IPS-18a (cell line): Measurements from ENCODE around the gene TRABD2A.

Source experiments
- H3K27ac ChIP-seq: one replicate; pipeline ENCODE4 v1.5.1; 2013; ENCODE audit warnings: low read length
- H3K27me3 ChIP-seq: one replicate; pipeline ENCODE4 v1.6.1; 2013; ENCODE audit warnings: mild to moderate bottlenecking, low read length; ENCODE audit not compliant: control insufficient read depth, insufficient read depth
- H3K36me3 ChIP-seq: one replicate; pipeline ENCODE4 v1.6.1; 2013; ENCODE audit warnings: low read depth, low read length; ENCODE audit not compliant: control insufficient read depth
- H3K4me1 ChIP-seq: one replicate; pipeline ENCODE4 v1.6.1; 2013; ENCODE audit warnings: low read depth, low read length; ENCODE audit not compliant: control insufficient read depth
- H3K4me3 ChIP-seq: one replicate; pipeline ENCODE4 v1.5.1; 2013; ENCODE audit warnings: low read length
- H3K9ac ChIP-seq: one replicate; pipeline ENCODE4 v1.6.1; 2013; ENCODE audit warnings: mild to moderate bottlenecking, low read length, moderate library complexity
- H3K9me3 ChIP-seq: one replicate; pipeline ENCODE4 v1.6.1; 2013; ENCODE audit warnings: low read depth, low read length; ENCODE audit not compliant: control insufficient read depth

TRABD2A gene

DNA sequence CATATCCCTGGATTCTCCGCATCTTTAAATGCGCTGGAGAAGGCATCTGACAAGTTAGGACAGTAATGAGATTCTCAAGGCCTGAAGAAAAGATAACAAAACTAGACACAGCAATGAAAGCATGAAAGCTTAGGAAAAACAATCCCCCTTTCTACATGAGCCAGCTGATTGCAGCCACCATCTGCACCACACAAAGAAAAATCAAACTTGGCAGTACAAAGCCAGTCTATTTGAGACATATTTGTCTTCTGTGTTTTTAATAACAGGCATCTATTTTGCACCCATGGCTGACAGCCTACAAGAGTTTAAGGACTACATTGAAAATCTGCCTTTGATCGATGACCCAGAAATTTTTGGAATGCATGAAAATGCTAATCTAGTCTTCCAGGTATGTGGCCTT lies 83.6 kb downstream of the TRABD2A start:
- H3K9me3 ChIP-seq = no peaks in the 10 kb centered on the region
- no peak overlapping the region for H3K9ac ChIP-seq
- no peaks in the 10 kb centered on the region for H3K36me3 ChIP-seq
- H3K4me1 ChIP-seq = peaks cover 14% of the 10 kb centered on the region
- H3K4me3 ChIP-seq = no peak overlapping the region
- no peak overlapping the region for H3K27ac ChIP-seq
- no peaks in the 10 kb centered on the region for H3K27me3 ChIP-seq

DNA sequence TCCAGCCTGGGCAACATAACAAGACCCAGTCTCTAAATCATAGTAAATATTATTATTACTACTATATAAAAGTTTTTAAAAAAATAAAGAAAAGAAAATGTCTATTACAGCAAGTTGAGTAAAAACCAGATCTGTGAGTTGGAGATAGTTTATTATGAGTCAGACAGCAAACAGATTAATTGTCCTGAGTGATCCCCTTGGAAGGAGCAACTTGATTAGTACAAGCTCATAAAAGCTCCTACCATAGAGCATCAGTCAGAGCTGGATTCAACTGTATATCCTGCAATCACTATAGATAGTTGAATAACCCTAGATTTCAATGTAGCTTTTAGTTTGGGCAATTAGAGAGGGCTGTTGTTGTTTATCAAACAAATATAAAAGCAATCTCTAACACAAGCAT lies 84.1 kb downstream of the TRABD2A start:
- H3K4me3 ChIP-seq = no peak overlapping the region
- H3K9me3 ChIP-seq = no peaks in the 10 kb centered on the region
- no peaks in the 10 kb centered on the region for H3K27me3 ChIP-seq
- H3K27ac ChIP-seq = no peak overlapping the region
- peaks cover 14% of the 10 kb centered on the region for H3K4me1 ChIP-seq
- no peak overlapping the region for H3K9ac ChIP-seq
- no peaks in the 10 kb centered on the region for H3K36me3 ChIP-seq

DNA sequence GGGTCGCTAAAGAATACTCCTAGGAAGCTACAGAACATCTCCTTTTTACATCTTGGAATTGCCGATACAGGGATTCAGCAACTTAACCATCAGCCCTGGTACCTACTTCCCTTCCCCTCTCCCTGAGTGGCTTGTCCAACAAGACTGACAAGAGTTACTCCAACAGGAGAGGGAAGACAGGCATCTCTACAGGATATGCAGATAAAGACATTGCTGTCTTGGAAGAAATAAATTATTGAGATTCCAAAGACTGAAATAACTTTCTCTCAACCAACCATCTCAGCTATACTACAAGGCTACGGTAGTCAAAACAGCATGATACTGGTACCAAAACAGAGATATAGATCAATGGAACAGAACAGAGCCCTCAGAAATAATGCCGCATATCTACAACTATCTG lies 87.2 kb downstream of the TRABD2A start:
- Histone ChIP-seq H3K36me3 (no peaks in the 10 kb centered on the region), H3K9me3 (no peaks in the 10 kb centered on the region), H3K27ac (no peak overlapping the region)

DNA sequence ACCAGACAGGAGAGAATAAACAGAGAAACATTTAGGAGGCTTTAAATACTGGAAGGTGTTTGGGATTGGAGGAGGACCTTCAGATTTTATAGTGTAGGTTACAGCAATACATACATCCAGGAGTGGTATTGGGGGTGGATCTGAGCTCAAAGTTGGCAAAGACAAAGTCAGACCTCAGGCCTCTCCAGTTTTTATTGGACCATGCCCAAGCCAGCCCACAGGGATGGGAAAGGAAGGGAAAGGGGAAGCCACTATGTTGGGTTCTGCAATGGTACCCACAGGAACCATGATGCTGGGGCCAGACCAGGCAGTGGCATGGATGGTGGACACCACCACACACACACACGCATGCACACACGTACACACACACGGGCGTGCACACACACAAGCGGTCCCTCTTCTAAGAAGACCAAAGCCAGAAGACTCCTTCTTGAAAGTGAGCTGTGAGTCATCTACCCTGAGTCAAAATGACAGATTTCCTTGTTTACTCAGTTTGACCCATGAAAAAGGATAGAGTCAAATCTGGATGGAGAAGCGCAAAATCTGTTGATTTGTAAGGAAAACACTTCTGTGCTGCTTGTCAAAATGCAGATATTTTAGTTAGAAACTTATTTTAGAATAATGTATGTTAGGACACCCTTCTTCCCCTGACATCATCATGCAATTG lies 87.9 kb downstream of the TRABD2A start:
- Histone ChIP-seq H3K9me3 (no peaks in the 10 kb centered on the region), H3K9ac (no peak overlapping the region), H3K27ac (no peak overlapping the region), H3K4me3 (no peak overlapping the region), H3K4me1 (no peaks in the 10 kb centered on the region), H3K36me3 (no peaks in the 10 kb centered on the region), H3K27me3 (no peaks in the 10 kb centered on the region)

More for the DNA sequence above, 87.2 kb downstream of the TRABD2A start:
- Histone ChIP-seq H3K9ac (no peak overlapping the region), H3K4me1 (no peaks in the 10 kb centered on the region), H3K4me3 (no peak overlapping the region), H3K27me3 (no peaks in the 10 kb centered on the region)

DNA sequence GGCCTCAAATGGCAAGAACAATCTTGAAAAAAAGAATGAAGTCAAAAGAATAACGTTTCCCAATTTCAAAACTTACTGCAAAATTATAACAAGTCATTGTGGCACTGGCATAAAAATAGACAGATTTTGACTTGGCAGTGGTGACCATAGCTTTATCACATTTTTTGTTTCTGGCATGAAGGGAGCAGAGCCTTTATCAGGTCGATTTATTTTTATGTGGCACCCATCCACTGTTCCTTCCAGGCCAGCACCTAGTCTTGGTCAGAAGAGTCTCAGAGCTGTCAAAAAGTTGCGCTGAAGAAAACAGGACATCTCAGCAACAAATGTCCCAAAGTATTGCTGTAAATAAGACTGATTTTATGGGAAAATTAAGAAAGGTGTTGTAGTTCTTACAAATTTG lies 92.4 kb downstream of the TRABD2A start:
- Histone ChIP-seq H3K4me3 (no peak overlapping the region), H3K4me1 (peaks cover 5% of the 10 kb centered on the region), H3K36me3 (no peaks in the 10 kb centered on the region), H3K27me3 (no peaks in the 10 kb centered on the region), H3K27ac (no peak overlapping the region), H3K9me3 (no peaks in the 10 kb centered on the region), H3K9ac (no peak overlapping the region)

DNA sequence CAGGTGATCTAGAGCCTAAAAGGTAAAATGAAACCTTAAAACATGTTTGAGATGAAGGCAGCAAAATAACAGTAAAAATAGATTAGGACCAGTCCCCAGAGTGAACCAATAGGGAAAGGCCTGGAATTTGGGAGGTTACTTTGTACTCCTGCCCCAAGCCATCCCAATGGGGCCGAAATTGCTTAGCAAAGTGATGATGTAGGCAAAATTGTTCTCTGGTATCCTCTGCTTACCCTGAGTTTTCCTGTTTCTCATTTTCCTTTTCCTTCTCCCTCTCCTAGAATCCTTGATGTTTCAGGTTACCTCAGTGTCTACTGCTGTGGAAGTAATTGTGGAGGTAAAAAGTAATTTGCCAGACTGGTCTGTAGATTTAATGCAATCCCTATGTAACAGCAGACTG lies 92.9 kb downstream of the TRABD2A start:
- H3K9ac ChIP-seq = no peak overlapping the region

DNA sequence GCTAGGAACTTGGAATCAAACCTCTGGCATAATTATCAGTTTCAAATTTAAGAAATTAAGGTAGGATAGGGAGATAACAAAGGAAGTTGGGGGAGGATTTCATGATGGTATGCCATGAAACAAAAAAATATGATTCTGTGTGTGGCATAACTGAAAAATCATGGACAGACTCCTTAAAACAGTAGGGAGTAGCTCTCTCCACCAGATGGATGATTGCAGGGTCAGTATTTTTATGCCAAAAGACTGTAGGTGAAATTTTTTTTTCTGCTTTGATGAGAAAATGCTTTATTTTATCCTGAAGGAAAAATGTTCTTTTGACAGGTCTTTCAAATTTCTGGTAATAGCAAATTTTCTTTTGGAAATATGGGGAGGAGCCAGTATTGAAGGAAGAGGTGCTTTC lies 94.3 kb downstream of the TRABD2A start:
- Histone ChIP-seq H3K36me3 (no peaks in the 10 kb centered on the region), H3K27me3 (no peaks in the 10 kb centered on the region), H3K4me1 (peaks cover 9% of the 10 kb centered on the region), H3K9me3 (no peaks in the 10 kb centered on the region), H3K9ac (no peak overlapping the region), H3K4me3 (no peak overlapping the region), H3K27ac (no peak overlapping the region)

More for the DNA sequence above, 92.9 kb downstream of the TRABD2A start:
- H3K4me3 ChIP-seq = no peak overlapping the region
- no peaks in the 10 kb centered on the region for H3K27me3 ChIP-seq
- no peak overlapping the region for H3K27ac ChIP-seq
- peaks cover 5% of the 10 kb centered on the region for H3K4me1 ChIP-seq
- H3K9me3 ChIP-seq = no peaks in the 10 kb centered on the region
- H3K36me3 ChIP-seq = no peaks in the 10 kb centered on the region

DNA sequence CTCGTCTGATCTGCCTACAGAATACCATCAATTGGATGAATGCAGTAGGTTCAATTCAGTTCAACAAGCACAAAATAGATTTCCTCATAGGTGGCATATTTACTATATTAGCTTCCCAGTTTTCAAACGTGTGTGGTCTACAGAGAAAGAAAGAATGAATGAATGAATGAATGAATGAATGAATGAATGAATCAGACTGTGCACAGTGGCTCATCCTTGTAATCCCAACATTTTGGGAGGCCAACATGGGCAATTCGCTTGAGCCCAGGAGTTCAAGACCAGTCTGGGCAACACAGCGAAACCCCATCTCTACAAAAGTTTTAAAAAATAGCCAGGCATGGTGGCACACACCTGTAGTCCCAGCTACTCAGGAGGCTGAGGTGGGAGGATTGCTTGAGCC lies 94.9 kb downstream of the TRABD2A start:
- no peaks in the 10 kb centered on the region for H3K9me3 ChIP-seq
- H3K27me3 ChIP-seq = no peaks in the 10 kb centered on the region
- H3K4me1 ChIP-seq = peaks cover 9% of the 10 kb centered on the region
- no peak overlapping the region for H3K9ac ChIP-seq
- H3K27ac ChIP-seq = no peak overlapping the region
- H3K4me3 ChIP-seq = no peak overlapping the region
- H3K36me3 ChIP-seq = no peaks in the 10 kb centered on the region

DNA sequence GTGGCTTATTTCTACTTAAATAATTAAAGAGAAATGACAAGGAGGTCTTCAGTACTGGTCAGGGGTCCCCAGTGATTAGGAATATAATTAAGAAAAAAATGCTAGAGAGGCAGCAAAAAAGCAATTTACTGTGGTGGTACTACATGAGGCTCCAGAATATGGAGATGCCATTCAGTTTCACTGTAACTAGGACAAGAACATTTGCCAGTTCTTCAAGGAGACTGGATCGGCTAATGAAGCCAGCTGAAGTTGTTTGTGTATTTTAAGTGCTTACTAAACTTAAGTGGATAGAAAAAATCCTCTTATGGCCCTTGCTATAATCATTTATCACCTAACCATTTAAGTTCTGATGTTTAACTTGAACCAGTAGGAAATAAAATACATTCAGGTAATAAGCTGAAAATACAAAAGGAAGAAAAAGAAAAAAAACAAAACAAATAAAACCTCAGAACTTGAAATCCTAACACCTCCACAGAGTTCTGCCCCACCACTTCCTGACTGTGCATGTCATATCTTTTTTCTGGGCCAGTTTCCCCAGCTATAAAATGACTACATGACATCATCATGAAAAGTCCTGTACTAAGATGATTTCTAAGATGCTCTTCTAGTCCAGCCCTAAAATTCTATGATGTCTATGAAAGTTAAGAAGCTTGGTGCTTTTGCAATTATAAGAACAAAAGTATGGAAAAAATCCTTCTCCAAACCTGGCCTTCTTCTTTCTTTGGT lies 98.0 kb downstream of the TRABD2A start:
- Histone ChIP-seq H3K27ac (no peak overlapping the region), H3K4me3 (no peak overlapping the region), H3K9ac (no peak overlapping the region), H3K36me3 (no peaks in the 10 kb centered on the region), H3K27me3 (no peaks in the 10 kb centered on the region), H3K4me1 (peaks cover 9% of the 10 kb centered on the region), H3K9me3 (no peaks in the 10 kb centered on the region)

DNA sequence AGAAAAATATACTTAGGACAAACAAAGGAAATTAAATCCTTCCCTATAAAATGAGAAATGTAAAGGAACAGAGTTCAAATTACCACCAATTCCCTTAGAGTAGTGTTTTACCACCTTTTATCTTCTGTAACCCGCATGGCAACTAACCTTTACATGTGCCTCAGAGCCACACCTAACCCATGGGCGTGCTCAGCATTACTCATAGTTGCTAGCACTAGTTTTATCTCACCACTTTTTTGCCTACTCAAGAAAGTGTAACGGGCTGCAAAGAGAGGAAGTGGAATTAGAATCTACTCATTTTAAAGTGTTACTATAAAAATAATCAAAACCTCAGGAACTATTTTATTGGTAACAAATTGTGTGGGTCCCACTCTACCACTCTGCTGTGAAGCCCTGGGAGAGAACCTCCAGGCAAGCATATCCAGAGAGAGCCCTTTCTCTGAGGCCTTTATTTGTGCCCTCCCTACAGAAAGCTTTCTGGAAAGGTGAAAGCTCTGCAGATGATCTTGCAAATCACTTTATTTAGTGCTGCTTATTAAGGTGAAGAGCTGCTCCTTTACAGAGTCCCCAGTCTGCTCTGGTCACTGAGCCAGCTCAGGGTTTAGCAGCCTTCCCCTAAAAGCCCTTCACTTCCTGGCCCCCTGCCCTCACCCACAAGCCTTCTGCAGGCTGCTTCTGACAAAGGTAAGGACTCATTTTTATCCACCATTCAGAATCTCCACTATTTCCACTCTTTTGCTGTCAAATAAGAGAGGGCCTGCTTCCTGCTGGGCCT lies 98.8 kb downstream of the TRABD2A start:
- no peak overlapping the region for H3K9ac ChIP-seq
- peaks cover 9% of the 10 kb centered on the region for H3K4me1 ChIP-seq
- H3K4me3 ChIP-seq = no peak overlapping the region
- no peaks in the 10 kb centered on the region for H3K9me3 ChIP-seq
- no peak overlapping the region for H3K27ac ChIP-seq
- H3K36me3 ChIP-seq = no peaks in the 10 kb centered on the region
- H3K27me3 ChIP-seq = no peaks in the 10 kb centered on the region

DNA sequence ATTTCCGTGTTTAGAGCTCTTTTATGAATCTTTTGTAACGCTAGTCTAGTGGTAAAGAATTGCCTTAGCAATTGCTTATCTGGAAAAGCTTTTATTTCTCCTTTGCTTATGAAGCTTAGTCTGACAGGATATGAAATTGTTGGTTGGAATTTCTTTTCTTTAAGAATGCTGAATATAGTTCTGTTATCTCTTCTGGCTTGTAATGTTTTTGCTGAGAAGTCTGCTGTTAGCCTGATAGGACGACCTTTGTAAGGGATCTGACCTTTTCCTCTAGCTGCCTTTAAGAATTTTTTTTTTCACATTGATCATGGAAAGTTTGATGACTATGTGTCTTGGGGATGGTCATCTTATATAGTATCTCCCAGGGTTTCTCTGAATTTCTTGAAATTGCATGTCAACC lies 101.1 kb downstream of the TRABD2A start:
- Histone ChIP-seq H3K27me3 (no peaks in the 10 kb centered on the region), H3K4me3 (no peak overlapping the region)

More for the DNA sequence above, 101.1 kb downstream of the TRABD2A start:
- H3K36me3 ChIP-seq = no peaks in the 10 kb centered on the region
- H3K4me1 ChIP-seq = peaks cover 9% of the 10 kb centered on the region
- no peak overlapping the region for H3K9ac ChIP-seq
- H3K9me3 ChIP-seq = no peaks in the 10 kb centered on the region
- no peak overlapping the region for H3K27ac ChIP-seq
